GM12873 (cell line): ENCODE measurements around the gene WWC2.

Experiments
- CTCF ChIP-seq: IDR thresholded peaks from 2 replicates; pipeline ENCODE4 v1.5.1; 2012; ENCODE audit warnings: low read depth, mild to moderate bottlenecking, moderate library complexity, low read length, control low read depth; ENCODE audit not compliant: insufficient read depth; ENCODE audit errors: missing control alignments

WWC2 gene

GRCh38 chr4:183095199-183095512, 3.9 kb upstream of the WWC2 start:
- TF ChIP-seq CTCF: no peak

- TF ChIP-seq CTCF: no peak
Measured at GRCh38 chr4:183096276-183096965, 2.6 kb upstream of the WWC2 start.

- no peak for TF ChIP-seq CTCF
Measured at GRCh38 chr4:183097231-183098018, 1.6 kb upstream of the WWC2 start.

GRCh38 chr4:183098019-183098722, 886 bp upstream of the WWC2 start:
- TF ChIP-seq CTCF: no peak

GRCh38 chr4:183099537-183100297, 660 bp downstream of the WWC2 start:
- no peak for TF ChIP-seq CTCF

- TF ChIP-seq CTCF: no peak
Measured at GRCh38 chr4:183100298-183100599, 1.2 kb downstream of the WWC2 start.

- TF ChIP-seq CTCF: no peak
Measured at GRCh38 chr4:183100827-183101226, 1.8 kb downstream of the WWC2 start.
